Stomach smooth muscle (tissue), 2 donors: Measurements from ENCODE around the gene GNAZ.

ENCODE experiments used
- H3K27ac ChIP-seq: one replicate; pipeline ENCODE4 v1.7.0; 2013; ENCODE audit warnings: mild to moderate bottlenecking, low read length, inconsistent platforms
- H3K27me3 ChIP-seq, 2 donors: one replicate each; pipeline ENCODE4 v1.7.0; 2013; ENCODE audit warnings: low read length in 2 of 2; ENCODE audit not compliant: insufficient read depth in 2 of 2, control insufficient read depth in 1 of 2
- H3K36me3 ChIP-seq, 2 donors: one replicate each; pipeline ENCODE4 v1.7.0; 2013; ENCODE audit warnings: low read length in 2 of 2; ENCODE audit not compliant: control insufficient read depth in 2 of 2, insufficient read depth in 2 of 2
- H3K4me1 ChIP-seq: one replicate; pipeline ENCODE4 v1.7.0; 2013; ENCODE audit warnings: low read length; ENCODE audit not compliant: control insufficient read depth, insufficient read depth
- H3K4me3 ChIP-seq, 2 donors: one replicate each; pipeline ENCODE4 v1.7.0; 2013; ENCODE audit warnings: low read length in 2 of 2
- H3K9ac ChIP-seq, 2 donors: one replicate each; pipeline ENCODE4 v1.7.0; 2013; ENCODE audit warnings: low read length in 2 of 2, mild to moderate bottlenecking in 1 of 2
- H3K9me3 ChIP-seq, 2 donors: one replicate each; pipeline ENCODE4 v1.7.0; 2013; ENCODE audit warnings: low read length in 2 of 2; ENCODE audit not compliant: control insufficient read depth in 2 of 2
- donor health status: healthy.
- donor health status: Pancreatic carcinoma.

Gene GNAZ

GRCh38 chr22:23088199-23088604 lies 17.9 kb downstream of the GNAZ start:
- Histone ChIP-seq H3K9ac (no peak overlapping the region), H3K27me3 (no peaks in the 10 kb centered on the region), H3K4me1 (peaks cover 2% of the 10 kb centered on the region), H3K4me3 (no peak overlapping the region), H3K9me3 (no peaks in the 10 kb centered on the region), H3K36me3 (no peaks in the 10 kb centered on the region), H3K27ac (no peak overlapping the region)

GRCh38 chr22:23089010-23089409 lies 18.7 kb downstream of the GNAZ start:
- peaks cover 2% of the 10 kb centered on the region for H3K4me1 ChIP-seq

GRCh38 chr22:23089633-23090456 lies 19.5 kb downstream of the GNAZ start:
- Histone ChIP-seq H3K4me1 (peaks cover 2% of the 10 kb centered on the region), H3K4me3 (no peak overlapping the region), H3K27me3 (no peaks in the 10 kb centered on the region), H3K36me3 (no peaks in the 10 kb centered on the region), H3K9ac (no peak overlapping the region), H3K27ac (no peak overlapping the region), H3K9me3 (no peaks in the 10 kb centered on the region)

More at GRCh38 chr22:23089010-23089409, 18.7 kb downstream of the GNAZ start:
- H3K9ac ChIP-seq, result no peak overlapping the region
- H3K27ac ChIP-seq, result no peak overlapping the region
- no peak overlapping the region for H3K4me3 ChIP-seq
- no peaks in the 10 kb centered on the region for H3K27me3 ChIP-seq
- H3K36me3 ChIP-seq, result no peaks in the 10 kb centered on the region
- no peaks in the 10 kb centered on the region for H3K9me3 ChIP-seq

- Histone ChIP-seq H3K27ac (no peak overlapping the region), H3K9me3 (no peaks in the 10 kb centered on the region), H3K27me3 (no peaks in the 10 kb centered on the region), H3K4me3 (no peak overlapping the region), H3K9ac (no peak overlapping the region), H3K4me1 (peaks cover 2% of the 10 kb centered on the region), H3K36me3 (no peaks in the 10 kb centered on the region)
These were observed 20.1 kb downstream of the GNAZ start for GRCh38 chr22:23090457-23090835.

- no peaks in the 10 kb centered on the region for H3K36me3 ChIP-seq
- no peak overlapping the region for H3K9ac ChIP-seq
- H3K9me3 ChIP-seq, result no peaks in the 10 kb centered on the region
- H3K4me3 ChIP-seq, result no peak overlapping the region
- H3K27me3 ChIP-seq, result no peaks in the 10 kb centered on the region
- no peak overlapping the region for H3K27ac ChIP-seq
- H3K4me1 ChIP-seq, result peaks cover 2% of the 10 kb centered on the region
These were observed 21.4 kb downstream of the GNAZ start for GRCh38 chr22:23091760-23092159.

GRCh38 chr22:23092217-23092955 lies 22.1 kb downstream of the GNAZ start:
- H3K4me3 ChIP-seq, result no peak overlapping the region
- H3K4me1 ChIP-seq, result peaks cover 2% of the 10 kb centered on the region
- no peak overlapping the region for H3K9ac ChIP-seq
- no peaks in the 10 kb centered on the region for H3K27me3 ChIP-seq
- H3K36me3 ChIP-seq, result no peaks in the 10 kb centered on the region
- no peaks in the 10 kb centered on the region for H3K9me3 ChIP-seq
- no peak overlapping the region for H3K27ac ChIP-seq

- Histone ChIP-seq H3K27me3 (no peaks in the 10 kb centered on the region), H3K4me1 (peaks cover 7% of the 10 kb centered on the region), H3K4me3 (no peak overlapping the region), H3K9me3 (no peaks in the 10 kb centered on the region), H3K9ac (no peak overlapping the region), H3K36me3 (no peaks in the 10 kb centered on the region), H3K27ac (no peak overlapping the region)
These were observed 22.9 kb downstream of the GNAZ start for GRCh38 chr22:23093051-23093788.

- Histone ChIP-seq H3K27ac (no peak overlapping the region), H3K9ac (no peak overlapping the region), H3K9me3 (no peaks in the 10 kb centered on the region), H3K27me3 (no peaks in the 10 kb centered on the region), H3K4me1 (peaks cover 17% of the 10 kb centered on the region), H3K4me3 (no peak overlapping the region), H3K36me3 (no peaks in the 10 kb centered on the region)
These were observed 23.9 kb downstream of the GNAZ start for GRCh38 chr22:23094260-23094659.

- Histone ChIP-seq H3K9me3 (no peaks in the 10 kb centered on the region), H3K36me3 (no peaks in the 10 kb centered on the region), H3K27ac (no peak overlapping the region), H3K4me3 (no peak overlapping the region), H3K9ac (no peak overlapping the region), H3K27me3 (no peaks in the 10 kb centered on the region), H3K4me1 (peaks cover 24% of the 10 kb centered on the region)
These were observed 24.7 kb downstream of the GNAZ start for GRCh38 chr22:23094695-23095681.
